AG04449 (cell line): ENCODE results near the gene TRIP11.

Experiments used
- CTCF ChIA-PET: fragments of 350-600 bp; formaldehyde crosslinking; extraction: SDS; loops from one replicate; lab custom pipeline; 2021; ENCODE audit warnings: antibody characterized with exemption; lab: Yijun Ruan, JAX
- POLR2A ChIA-PET: fragments of 400-600, 350-600 bp; formaldehyde crosslinking; extraction: SDS; loops from one replicate; lab custom pipeline; 2020; ENCODE audit warnings: antibody characterized with exemption, inconsistent platforms; lab: Yijun Ruan, JAX
- DNase-seq: peaks from one replicate; pipeline ENCODE4 v3.0.0-alpha.2; 2010; ENCODE audit warnings: low read depth, low spot score
- H3K4me3 ChIP-seq: 2 replicates; pipeline ENCODE4 v1.5.1; 2011; ENCODE audit warnings: low read depth, mild to moderate bottlenecking, control low read depth, low read length
- CTCF ChIP-seq: IDR thresholded peaks from one replicate; pipeline ENCODE4 v1.5.1; 2011; ENCODE audit warnings: mild to moderate bottlenecking, moderate library complexity, low read length, control low read depth, inconsistent platforms; ENCODE audit not compliant: insufficient read depth; ENCODE audit errors: missing control alignments

The TRIP11 gene

DNA sequence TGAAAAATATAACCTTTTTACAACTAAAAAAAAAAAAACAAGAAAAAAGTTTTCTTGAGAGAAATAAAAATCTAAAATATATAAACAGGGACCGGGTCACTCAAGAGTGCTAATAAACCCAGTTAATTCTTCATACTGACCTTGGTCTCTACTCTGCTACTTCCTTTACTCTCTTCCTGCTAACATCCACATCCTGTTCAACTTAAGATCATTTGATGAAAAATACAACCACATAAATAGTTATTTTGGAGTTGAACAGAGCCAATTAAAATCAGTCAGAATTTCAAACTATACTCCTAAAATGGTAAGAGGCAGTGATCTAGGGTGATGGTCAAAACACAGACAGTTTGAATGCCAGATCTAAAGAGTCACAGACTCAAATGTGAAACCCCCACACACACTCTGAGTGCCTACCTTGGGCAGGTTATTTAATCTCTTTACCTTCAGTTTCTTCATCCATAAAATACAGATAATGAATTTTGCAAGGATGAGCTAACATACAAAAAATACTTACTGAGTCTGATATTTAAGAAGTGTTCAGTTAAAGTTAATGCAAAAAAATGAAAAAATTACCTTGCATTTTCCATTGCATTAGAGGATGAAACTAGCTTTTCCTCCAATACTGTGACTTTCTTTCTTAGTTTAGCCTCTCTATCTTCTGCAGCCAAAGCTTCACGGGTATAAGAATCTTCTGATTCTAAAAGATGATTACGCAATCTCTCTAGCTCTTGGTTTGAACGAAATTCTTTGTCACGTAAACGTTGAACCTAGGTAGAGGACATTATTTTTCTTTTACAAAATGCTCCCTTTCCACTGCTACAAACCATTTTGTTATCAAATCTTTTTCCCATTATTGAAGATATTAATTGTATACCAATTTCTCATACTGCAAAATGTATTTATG lies 40.9 kb downstream of the TRIP11 start:
- no peak for TF ChIP-seq CTCF
- CTCF ChIA-PET, result interaction anchor here (0.9 to 1.5 kb wide), 3 partner anchors 11 to 349 kb away, joined by 4 read pairs; no protein-coding TSS in a partner anchor
- DNase-seq, result no peak
- H3K4me3 ChIP-seq, result no peak overlapping the region
- POLR2A ChIA-PET, result no interaction called here

DNA sequence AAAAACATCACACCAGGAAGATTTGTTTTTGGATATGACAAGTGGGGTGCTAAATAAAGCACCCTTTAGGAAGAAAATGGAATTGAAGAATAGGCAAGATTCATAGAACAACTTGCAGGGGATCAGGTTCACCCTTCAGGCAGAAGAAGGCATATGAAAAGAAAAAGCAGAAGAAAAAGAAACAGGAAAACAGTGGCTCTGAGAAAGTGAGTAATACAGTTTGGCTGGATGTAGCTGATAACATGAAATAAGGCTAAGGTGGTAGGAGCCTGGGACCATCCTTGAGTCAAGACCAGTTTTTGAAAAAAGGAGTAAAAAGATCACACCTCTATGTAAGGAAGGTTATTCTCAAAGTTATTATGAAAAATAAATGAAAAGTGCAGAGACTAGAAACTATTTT lies 42.4 kb downstream of the TRIP11 start:
- no peak overlapping the region for H3K4me3 ChIP-seq
- POLR2A ChIA-PET, result interaction anchor here (1.7 kb wide), 1 partner anchor 51 kb away, joined by 10 read pairs; the partner anchor contains the start of gene FBLN5
- DNase-seq, result no peak
- CTCF ChIA-PET, result interaction anchor here (0.7 to 3.5 kb wide), 23 partner anchors 8 to 348 kb away, joined by 3 to 32 read pairs (median 7); partner anchors contain the start of genes ATXN3 and FBLN5
- TF ChIP-seq CTCF, result no peak

GRCh38 chr14:91996948-91997371 lies 42.9 kb downstream of the TRIP11 start:
- POLR2A ChIA-PET, result interaction anchor here (1.7 kb wide), 1 partner anchor 50 kb away, joined by 10 read pairs; the partner anchor contains the start of gene FBLN5

DNA sequence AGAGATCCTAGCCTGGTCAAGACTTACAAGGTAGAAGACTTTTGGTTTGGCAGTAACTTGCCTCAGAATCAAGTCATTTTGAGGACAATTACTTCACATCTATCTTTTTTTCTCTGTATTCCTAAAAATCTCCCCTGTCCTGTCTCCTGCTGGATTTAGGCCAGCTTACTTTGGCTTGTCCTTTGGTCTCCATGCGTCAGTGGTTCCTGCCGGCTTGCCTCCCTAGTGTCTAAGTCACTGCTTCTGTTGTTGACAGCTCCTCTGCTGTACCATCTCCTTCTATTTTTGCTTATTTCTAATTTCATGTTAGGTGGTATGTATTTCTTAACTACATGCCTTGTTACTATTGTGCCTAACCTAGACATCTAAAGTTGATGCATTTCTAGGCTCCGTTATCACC lies 52.7 kb downstream of the TRIP11 start:
- ChIA-PET CTCF (interaction anchor here (4.0 kb wide), 1 partner anchor 9 kb away, joined by 32 read pairs; no protein-coding TSS in a partner anchor), POLR2A (no interaction called here)
- H3K4me3 ChIP-seq, result no peak overlapping the region
- TF ChIP-seq CTCF, result no peak
- no peak for DNase-seq

More at GRCh38 chr14:91996948-91997371, 42.9 kb downstream of the TRIP11 start:
- peak; percentile 51 for DNase-seq
- CTCF ChIA-PET, result interaction anchor here (0.7 to 3.5 kb wide), 28 partner anchors 8 to 348 kb away, joined by 3 to 32 read pairs (median 5); partner anchors contain the start of genes ATXN3 and FBLN5
- peak; percentile 48 for TF ChIP-seq CTCF
- H3K4me3 ChIP-seq, result no peak overlapping the region

- H3K4me3 ChIP-seq, result no peak overlapping the region
- CTCF ChIA-PET, result interaction anchor here (0.6 to 4.0 kb wide), 6 partner anchors 10 to 662 kb away, joined by 3 to 32 read pairs (median 4); no protein-coding TSS in a partner anchor
- TF ChIP-seq CTCF, result no peak
- no peak for DNase-seq
- POLR2A ChIA-PET, result no interaction called here
Measured at GRCh38 chr14:91985521-91986255, 54.2 kb downstream of the TRIP11 start.
